Fibroblast of skin of right quadriceps (primary cell): ENCODE measurements around the gene PLXNA1.

Experiments
- DNase-seq: peaks from one replicate; pipeline ENCODE4 v3.0.0-alpha.2; 2013

The PLXNA1 gene

GRCh38 chr3:127003175-127003555 lies 20.2 kb downstream of the PLXNA1 start:
- DNase-seq, result no peak

DNA sequence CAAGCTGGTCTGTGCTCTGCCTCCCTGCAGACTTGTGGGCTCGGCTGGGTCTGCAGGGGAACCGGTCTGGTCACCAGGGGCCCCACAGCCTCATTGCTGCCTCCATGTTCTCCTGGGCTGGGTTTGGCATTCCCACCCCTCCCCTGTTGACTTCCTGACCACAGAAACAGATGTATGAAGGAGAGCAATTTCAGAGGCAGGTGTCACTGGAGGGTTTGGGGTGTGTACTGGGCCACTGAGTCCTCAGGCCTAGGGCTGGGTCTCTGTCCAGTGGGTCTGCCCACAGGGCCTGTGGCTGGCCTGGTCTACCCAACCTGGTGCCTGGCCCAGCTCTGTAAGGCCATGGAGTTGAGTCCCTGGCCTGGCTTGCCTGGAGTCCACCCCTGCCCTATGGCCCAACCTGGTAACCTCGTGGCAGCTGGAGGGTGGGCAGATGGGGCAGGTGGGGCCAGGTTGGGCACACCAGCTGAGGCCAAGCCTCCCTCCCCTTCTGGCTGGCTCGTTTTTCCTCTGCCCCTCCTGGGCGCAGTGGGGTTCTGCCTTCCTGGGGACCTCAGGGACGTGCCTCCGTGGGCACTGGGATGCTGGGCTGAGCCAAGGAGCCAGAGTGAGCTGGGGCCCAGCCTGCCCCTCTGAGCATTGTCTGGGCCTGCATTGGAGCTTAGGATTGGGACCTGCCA lies 20.8 kb downstream of the PLXNA1 start:
- DNase-seq, result no peak

DNA sequence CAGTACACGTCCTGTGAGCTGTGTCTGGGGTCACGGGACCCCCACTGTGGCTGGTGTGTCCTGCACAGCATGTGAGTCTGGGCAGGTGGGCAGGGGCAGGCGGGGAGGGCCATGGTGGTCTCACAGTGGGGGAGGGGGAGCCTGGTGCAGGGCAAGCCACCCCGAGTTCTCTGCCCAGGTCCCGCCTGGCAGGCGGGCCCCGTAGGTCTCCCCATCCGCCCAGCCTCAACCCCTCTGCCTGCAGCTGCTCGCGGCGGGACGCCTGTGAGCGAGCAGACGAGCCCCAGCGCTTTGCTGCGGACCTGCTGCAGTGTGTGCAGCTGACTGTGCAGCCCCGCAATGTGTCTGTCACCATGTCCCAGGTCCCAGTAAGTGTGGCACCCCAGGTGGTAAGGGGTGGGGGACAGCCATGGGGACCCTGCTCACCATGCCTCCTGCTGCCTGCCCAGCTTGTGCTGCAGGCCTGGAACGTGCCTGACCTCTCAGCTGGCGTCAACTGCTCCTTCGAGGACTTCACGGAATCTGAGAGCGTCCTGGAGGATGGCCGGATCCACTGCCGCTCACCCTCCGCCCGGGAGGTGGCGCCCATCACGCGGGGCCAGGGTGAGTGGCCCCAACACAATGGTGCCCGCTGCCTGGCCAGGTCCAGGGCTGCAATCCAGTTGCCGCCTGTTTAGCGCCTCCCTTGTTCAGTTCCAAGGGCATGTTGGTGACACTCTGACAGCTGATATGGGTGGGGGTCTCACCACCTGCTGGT lies 21.9 kb downstream of the PLXNA1 start:
- no peak for DNase-seq

DNA sequence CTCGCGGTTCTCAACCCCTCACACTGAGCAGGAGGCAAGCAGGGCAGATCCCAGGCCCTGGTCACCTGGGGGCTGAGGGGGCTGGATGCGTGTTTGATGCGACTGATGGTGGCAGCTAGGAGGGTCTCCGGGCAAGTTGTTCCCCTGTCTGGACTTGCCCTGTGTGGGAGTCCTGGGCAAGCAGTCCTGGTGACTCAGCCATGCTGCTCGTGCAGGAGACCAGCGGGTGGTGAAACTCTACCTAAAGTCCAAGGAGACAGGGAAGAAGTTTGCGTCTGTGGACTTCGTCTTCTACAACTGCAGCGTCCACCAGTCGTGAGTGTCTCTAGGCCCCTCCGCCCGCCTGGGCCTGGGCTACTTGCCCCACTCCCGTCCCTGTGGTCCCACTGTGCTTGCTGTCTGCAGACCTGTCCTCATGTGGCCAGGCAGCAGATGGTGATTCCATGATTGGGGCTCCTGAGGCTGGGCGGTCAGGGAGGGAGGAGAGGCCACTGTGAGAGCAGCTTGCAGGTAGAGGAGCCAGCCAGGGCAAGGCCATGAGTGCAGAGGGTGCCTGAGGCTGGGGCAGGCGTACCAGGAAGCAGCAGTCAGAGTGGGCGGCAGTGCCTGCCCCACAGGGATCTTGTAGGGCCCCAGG lies 23.1 kb downstream of the PLXNA1 start:
- no peak for DNase-seq

DNA sequence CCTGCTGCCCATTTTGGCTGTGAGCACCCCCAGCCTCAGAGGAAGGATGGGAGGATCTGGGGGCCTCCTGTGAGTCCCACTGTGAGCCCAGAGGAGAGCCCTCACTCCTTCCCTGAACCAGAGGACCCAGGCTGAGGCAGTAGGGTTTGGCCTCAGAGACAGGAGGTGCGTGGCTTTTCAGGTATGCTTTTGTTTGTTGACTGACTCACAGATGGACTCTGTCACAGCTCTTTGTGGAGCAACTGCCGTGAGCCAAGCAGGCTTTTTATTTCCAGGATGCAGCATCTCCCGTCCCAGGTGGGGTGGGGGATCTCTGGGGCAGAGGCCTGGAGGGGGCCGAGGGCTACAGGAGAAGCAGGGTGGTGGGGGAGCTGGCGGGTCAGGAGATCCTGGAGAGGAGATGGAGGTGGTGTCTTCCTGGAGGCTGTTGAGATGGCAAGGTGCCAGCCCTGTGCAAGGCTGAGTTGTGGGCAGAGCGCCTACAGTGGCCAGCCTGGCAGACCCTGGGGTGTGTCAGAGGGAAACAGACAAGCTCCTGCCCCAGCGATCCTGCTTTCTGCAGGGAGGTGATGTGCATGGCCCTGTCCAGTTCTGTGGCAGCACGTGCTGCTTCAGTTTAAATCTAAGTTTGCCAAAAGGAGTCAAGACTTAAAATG lies 24.0 kb downstream of the PLXNA1 start:
- DNase-seq, result no peak

GRCh38 chr3:127008236-127008635 lies 25.3 kb downstream of the PLXNA1 start:
- no peak for DNase-seq

GRCh38 chr3:127009531-127009930 lies 26.6 kb downstream of the PLXNA1 start:
- no peak for DNase-seq

- DNase-seq, result peak; percentile 87
Measured at GRCh38 chr3:127011270-127011992, 28.5 kb downstream of the PLXNA1 start.

DNA sequence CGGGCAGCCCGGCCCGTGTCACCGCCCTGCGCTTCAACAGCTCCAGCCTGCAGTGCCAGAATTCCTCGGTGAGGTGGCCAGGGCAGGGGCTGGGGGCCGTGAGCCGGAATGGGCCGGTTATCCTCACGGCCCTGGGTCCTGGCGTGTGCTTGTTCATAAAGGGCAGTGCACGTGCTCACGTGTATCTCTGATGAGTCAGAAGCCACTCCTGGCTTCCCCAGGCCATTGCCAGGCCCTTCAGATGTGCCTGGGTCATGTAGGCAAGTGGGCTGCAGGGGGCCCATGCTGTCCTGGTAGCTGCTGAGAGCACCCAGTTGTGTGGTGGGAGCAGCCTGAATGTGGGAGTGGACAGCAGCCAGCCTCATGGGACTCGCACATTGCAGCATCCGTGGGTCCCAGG lies 29.2 kb downstream of the PLXNA1 start:
- no peak for DNase-seq

DNA sequence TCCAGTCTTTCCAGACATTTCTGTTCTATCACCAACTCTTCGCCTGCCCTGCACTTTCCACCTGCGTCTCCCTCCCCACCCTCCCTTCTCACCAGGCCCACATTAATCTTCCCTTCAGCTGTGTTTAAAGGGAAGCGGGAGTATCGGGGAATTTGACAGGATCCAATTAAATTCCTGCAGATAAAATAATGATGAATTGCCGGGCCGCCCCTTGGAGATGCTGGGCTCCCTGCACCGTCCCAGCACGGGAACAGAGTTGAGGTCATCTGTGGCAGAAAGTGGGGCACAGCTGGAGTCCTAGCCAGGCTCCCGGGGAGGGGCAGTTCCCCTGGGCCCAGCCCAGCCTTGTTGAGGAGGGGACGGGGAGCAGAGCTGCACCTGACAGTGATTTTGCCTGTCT lies 30.3 kb downstream of the PLXNA1 start:
- DNase-seq, result no peak

- no peak for DNase-seq
Measured at GRCh38 chr3:127013758-127014535, 31.0 kb downstream of the PLXNA1 start.

GRCh38 chr3:127014536-127015281 lies 31.8 kb downstream of the PLXNA1 start:
- DNase-seq, result no peak

GRCh38 chr3:127015282-127016042 lies 32.5 kb downstream of the PLXNA1 start:
- no peak for DNase-seq

DNA sequence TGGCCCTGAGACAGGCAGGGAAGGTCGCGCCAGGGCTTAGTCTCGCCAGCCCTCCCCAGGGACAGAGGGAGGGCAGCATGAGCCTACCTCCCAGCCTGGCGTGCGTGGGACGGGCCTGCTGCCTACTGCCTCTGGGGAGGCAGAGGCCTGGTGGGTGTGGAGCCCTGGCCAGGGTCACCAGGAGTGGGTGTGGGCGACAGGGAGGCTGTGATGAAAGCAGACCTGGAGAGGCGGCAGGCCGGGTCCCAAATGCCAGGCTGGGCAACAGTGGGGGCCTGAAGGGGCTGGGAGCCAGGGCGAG lies 33.1 kb downstream of the PLXNA1 start:
- no peak for DNase-seq

DNA sequence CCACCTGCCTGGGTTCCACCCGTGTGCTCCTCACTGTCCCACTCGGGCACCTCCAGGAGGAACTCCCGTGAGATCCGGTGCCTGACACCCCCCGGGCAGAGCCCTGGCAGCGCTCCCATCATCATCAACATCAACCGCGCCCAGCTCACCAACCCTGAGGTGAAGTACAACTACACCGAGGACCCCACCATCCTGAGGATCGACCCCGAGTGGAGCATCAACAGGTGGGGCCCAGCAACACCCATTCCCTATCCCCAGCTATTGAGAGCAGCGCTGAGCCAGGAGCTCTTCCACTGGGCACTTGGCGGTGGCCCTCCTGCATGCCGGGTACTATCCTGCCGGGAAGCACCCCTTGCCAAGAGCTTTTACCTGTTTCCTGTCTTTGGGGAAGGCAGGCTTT lies 33.5 kb downstream of the PLXNA1 start:
- DNase-seq, result no peak

DNA sequence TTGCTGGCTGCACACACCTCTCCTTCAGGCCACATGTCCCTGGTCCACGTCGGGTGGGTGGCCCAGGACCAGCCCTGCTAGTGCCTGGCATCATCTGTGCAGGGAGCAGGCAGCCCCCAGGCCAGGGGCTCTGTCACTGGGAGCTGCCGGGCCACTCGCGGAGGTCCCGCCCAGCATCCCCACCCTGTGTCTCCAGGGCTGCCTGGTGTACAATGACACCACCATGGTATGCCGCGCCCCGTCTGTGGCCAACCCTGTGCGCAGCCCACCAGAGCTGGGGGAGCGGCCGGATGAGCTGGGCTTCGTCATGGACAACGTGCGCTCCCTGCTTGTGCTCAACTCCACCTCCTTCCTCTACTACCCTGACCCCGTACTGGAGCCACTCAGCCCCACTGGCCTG lies 34.3 kb downstream of the PLXNA1 start:
- no peak for DNase-seq

- no peak for DNase-seq
Measured at GRCh38 chr3:127017781-127018180, 34.9 kb downstream of the PLXNA1 start.

GRCh38 chr3:127018306-127018828 lies 35.5 kb downstream of the PLXNA1 start:
- no peak for DNase-seq

DNA sequence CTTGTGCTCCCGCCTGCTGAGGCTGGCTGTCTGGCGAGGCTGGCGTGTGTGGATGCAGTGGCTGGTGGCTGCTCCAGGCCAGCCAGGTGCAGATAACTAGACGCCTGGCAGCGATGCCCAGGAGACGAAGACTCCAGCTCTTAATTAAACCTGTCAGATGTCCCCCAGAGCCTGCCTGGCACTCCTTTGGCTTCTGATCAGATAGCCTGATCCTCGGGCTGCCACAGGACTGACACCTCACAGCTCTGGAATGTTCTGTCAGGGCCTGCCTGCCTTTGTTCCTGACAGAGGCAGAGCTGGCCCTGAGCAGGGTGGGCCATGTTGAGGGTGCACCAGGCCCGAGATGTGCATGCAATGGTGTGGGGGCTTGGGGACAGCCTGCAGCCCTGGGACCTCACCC lies 36.5 kb downstream of the PLXNA1 start:
- peak; percentile 17 for DNase-seq

- no peak for DNase-seq
Measured at GRCh38 chr3:127020543-127020942, 37.6 kb downstream of the PLXNA1 start.

GRCh38 chr3:127022849-127023248 lies 39.9 kb downstream of the PLXNA1 start:
- no peak for DNase-seq
